DND-41 (cell line): Measurements from ENCODE around the gene BTG2.

Experiments
- ATAC-seq: fragments of 200-7000 bp; cut with Tn5 transposase; 3 replicates; pipeline ENCODE4 v1.9.1; 2021; ENCODE audit warnings: low read depth; ENCODE audit not compliant: insufficient read depth
- DNase-seq: peaks from one replicate; pipeline ENCODE4 v3.0.0-alpha.2; 2020
- H2AFZ ChIP-seq: 2 replicates; pipeline ENCODE4 v1.6.0; 2012; ENCODE audit warnings: low read depth, low read length
- H3K27ac ChIP-seq: 2 replicates; pipeline ENCODE4 v1.5.1; 2012; ENCODE audit warnings: low read length, inconsistent platforms
- H3K27me3 ChIP-seq: fragments of 200-600 bp; sonication (generic); 2 replicates; pipeline ENCODE4 v1.6.0; 2012; ENCODE audit warnings: low read length, mild to moderate bottlenecking, inconsistent platforms; ENCODE audit not compliant: insufficient read depth, poor library complexity
- H3K36me3 ChIP-seq: 2 replicates; pipeline ENCODE4 v1.5.1; 2012; ENCODE audit warnings: low read length, inconsistent platforms; ENCODE audit not compliant: insufficient read depth
- H3K4me1 ChIP-seq: 2 replicates; pipeline ENCODE4 v1.5.1; 2012; ENCODE audit warnings: mild to moderate bottlenecking, low read length; ENCODE audit not compliant: insufficient read depth
- H3K4me2 ChIP-seq: 2 replicates; pipeline ENCODE4 v1.6.0; 2012; ENCODE audit warnings: mild to moderate bottlenecking, moderate library complexity, low read length, inconsistent platforms; ENCODE audit not compliant: insufficient read depth
- H3K4me3 ChIP-seq, 2 experiments: fragments of 200-600 bp in 1 of 2; shearing (Covaris generic) in 1 of 2; 2 replicates each; pipeline ENCODE4 v1.5.1; 2012 to 2016; ENCODE audit warnings: inconsistent platforms in 2 of 2, low read length in 2 of 2, mild to moderate bottlenecking in 2 of 2, low read depth in 1 of 2, moderate library complexity in 1 of 2
- H3K79me2 ChIP-seq: 2 replicates; pipeline ENCODE4 v1.6.0; 2012; ENCODE audit warnings: low read length, inconsistent platforms; ENCODE audit not compliant: insufficient read depth
- H3K9ac ChIP-seq: 2 replicates; pipeline ENCODE4 v1.6.0; 2012; ENCODE audit warnings: low read depth, mild to moderate bottlenecking, inconsistent platforms, low read length, moderate library complexity
- H3K9me3 ChIP-seq: 2 replicates; pipeline ENCODE4 v1.5.1; 2012; ENCODE audit warnings: low read length, moderate library complexity, mild to moderate bottlenecking, inconsistent platforms; ENCODE audit not compliant: insufficient read depth, severe bottlenecking
- H4K20me1 ChIP-seq: 2 replicates; pipeline ENCODE4 v1.6.0; 2012; ENCODE audit warnings: low read length; ENCODE audit not compliant: insufficient read depth
- CTCF ChIP-seq: IDR thresholded peaks from 2 replicates; pipeline ENCODE4 v1.5.1; 2012; ENCODE audit warnings: borderline replicate concordance, low read length, moderate library complexity, mild to moderate bottlenecking; ENCODE audit not compliant: poor library complexity, severe bottlenecking; ENCODE audit errors: extremely low read depth
- EZH2 ChIP-seq: IDR thresholded peaks from 3 replicates; pipeline ENCODE4 v1.6.1; 2012; ENCODE audit warnings: borderline replicate concordance, low read depth, mild to moderate bottlenecking, moderate library complexity, low read length, inconsistent platforms; ENCODE audit not compliant: severe bottlenecking

Gene BTG2

GRCh38 chr1:203338335-203339036 lies 33.2 kb downstream of the BTG2 start:
- H3K4me1 ChIP-seq: peaks cover 13% of the 10 kb centered on the region
- no peaks in the 10 kb centered on the region for H3K36me3 ChIP-seq
- no peaks in the 10 kb centered on the region for H4K20me1 ChIP-seq
- DNase-seq: peak; percentile 70
- H3K9ac ChIP-seq: no peak overlapping the region
- H3K79me2 ChIP-seq: no peaks in the 10 kb centered on the region
- peak; percentile 69 for ATAC-seq
- peaks cover 38% of the 10 kb centered on the region for H3K27me3 ChIP-seq
- TF ChIP-seq EZH2: no peak
- TF ChIP-seq CTCF: peak; percentile 92
- no peak overlapping the region for H2AFZ ChIP-seq
- H3K4me2 ChIP-seq: no peak overlapping the region
- no peak overlapping the region for H3K4me3 ChIP-seq
- H3K27ac ChIP-seq: no peak overlapping the region
- no peaks in the 10 kb centered on the region for H3K9me3 ChIP-seq

- TF ChIP-seq EZH2: peak; percentile 88
- TF ChIP-seq CTCF: peak; percentile 94
- Histone ChIP-seq H3K79me2 (no peaks in the 10 kb centered on the region), H3K4me2 (no peak overlapping the region), H3K9me3 (no peaks in the 10 kb centered on the region), H4K20me1 (no peaks in the 10 kb centered on the region), H2AFZ (no peak overlapping the region), H3K36me3 (no peaks in the 10 kb centered on the region), H3K4me3 (no peak overlapping the region), H3K9ac (no peak overlapping the region), H3K4me1 (peaks cover 13% of the 10 kb centered on the region), H3K27me3 (peaks cover 55% of the 10 kb centered on the region), H3K27ac (no peak overlapping the region)
- peak; percentile 87 for ATAC-seq
- DNase-seq: peak; percentile 73
Observed at GRCh38 chr1:203340112-203340790, 34.9 kb downstream of the BTG2 start.

- Histone ChIP-seq H3K9ac (no peak overlapping the region), H3K4me3 (no peak overlapping the region), H2AFZ (no peak overlapping the region), H3K4me1 (0 out of 2 replicates have a peak, but pooled peaks cover 2% of the 10 kb centered on the region), H3K36me3 (no peaks in the 10 kb centered on the region), H3K9me3 (no peaks in the 10 kb centered on the region), H3K4me2 (no peak overlapping the region), H3K79me2 (no peaks in the 10 kb centered on the region), H4K20me1 (no peaks in the 10 kb centered on the region), H3K27me3 (peaks cover 64% of the 10 kb centered on the region), H3K27ac (no peak overlapping the region)
- peak; percentile 84 for TF ChIP-seq CTCF
- TF ChIP-seq EZH2: peak; percentile 14
- ATAC-seq (peak; percentile 77), DNase-seq (peak; percentile 55)
Observed at GRCh38 chr1:203342192-203342940, 37.0 kb downstream of the BTG2 start.
